T-cell (primary cell): ENCODE measurements around the gene UGT1A7. TPM values are rescaled to one million over a fixed set of nuclear protein-coding genes. Genes with fewer than 3 reads are reported as not detected.
"Not testable (repeated sequence)": the region's sequence is repeated elsewhere in the genome, so short reads cannot be mapped to it uniquely, and the experiment has no call there.

Experiments used
- ATAC-seq, 4 experiments: fragments of 200-7000 bp in 3 of 4; fragments of 150-1000 bp in 1 of 4; cut with Tn5 transposase; replicated peaks in 1 of 4; 1 replicate in 3 of 4; 2 replicates in 1 of 4; pipeline ENCODE4 v1.10.0; 2021; ENCODE audit warnings: moderate library complexity in 3 of 4, mild to moderate bottlenecking in 2 of 4, moderate number of reproducible peaks in 1 of 4
- CTCF ChIA-PET, 2 donors: fragments of 300-600 bp; sonication (Branson Sonifier 250); formaldehyde crosslinking; loops; one replicate each; lab custom pipeline; 2022; ENCODE audit warnings: antibody characterized with exemption in 2 of 2; lab: Charles Lee
- POLR2A ChIA-PET, 2 donors: fragments of 300-600 bp; sonication (Branson Sonifier 250); formaldehyde crosslinking; loops; one replicate each; lab custom pipeline; 2022; ENCODE audit warnings: antibody characterized with exemption in 2 of 2; lab: Charles Lee
- DNase-seq, 35 experiments: peaks; one replicate each; pipeline versions ENCODE4 v3.0.0 to v3.0.0-alpha.2; 2013 to 2023
- H3K27ac ChIP-seq: one replicate; pipeline ENCODE4 v1.5.1; 2013; ENCODE audit warnings: low read length
- H3K27me3 ChIP-seq, 2 experiments: replicated peaks in 1 of 2; 1 replicate in 1 of 2; 2 replicates in 1 of 2; pipeline versions ENCODE4 v1.6.1 to v1.7.0; 2013; ENCODE audit warnings: low read length in 1 of 2, mixed read lengths in 1 of 2; ENCODE audit not compliant: control insufficient read depth in 2 of 2, insufficient read depth in 2 of 2; ENCODE audit errors: extremely low read depth in 1 of 2
- H3K36me3 ChIP-seq, 2 donors: 1 replicate in 1 of 2; 2 replicates in 1 of 2; pipeline versions ENCODE4 v1.6.1 to v1.7.0; 2013; ENCODE audit warnings: low read length in 1 of 2; ENCODE audit not compliant: control insufficient read depth in 2 of 2, insufficient read depth in 1 of 2; ENCODE audit errors: extremely low read depth in 1 of 2
- H3K4me1 ChIP-seq, 2 experiments: 1 replicate in 1 of 2; 2 replicates in 1 of 2; pipeline versions ENCODE4 v1.6.1 to v1.7.0; 2013; ENCODE audit warnings: low read length in 2 of 2, mixed read lengths in 1 of 2; ENCODE audit not compliant: insufficient read depth in 2 of 2, control insufficient read depth in 1 of 2; ENCODE audit errors: extremely low read depth in 1 of 2
- H3K4me3 ChIP-seq, 2 donors: 1 replicate in 1 of 2; 2 replicates in 1 of 2; pipeline versions ENCODE4 v1.5.1 to v1.7.0; 2013; ENCODE audit warnings: mild to moderate bottlenecking in 2 of 2, low read length in 1 of 2, moderate library complexity in 1 of 2; ENCODE audit not compliant: control insufficient read depth in 1 of 2; ENCODE audit errors: extremely low read depth in 1 of 2
- H3K9me3 ChIP-seq: 2 replicates; pipeline ENCODE4 v1.7.0; 2013
- H3K27ac Mint-ChIP-seq, 2 donors: one replicate each; pipeline ENCODE4 v1.8.0; 2020 to 2021; ENCODE audit warnings: mild to moderate bottlenecking in 2 of 2, mixed read lengths in 2 of 2
- H3K27me3 Mint-ChIP-seq, 2 donors: one replicate each; pipeline ENCODE4 v1.8.0; 2021 to 2022; ENCODE audit warnings: mixed read lengths in 2 of 2
- H3K36me3 Mint-ChIP-seq: one replicate; pipeline ENCODE4 v1.8.0; 2021; ENCODE audit warnings: mixed read lengths
- H3K4me1 Mint-ChIP-seq, 3 donors: one replicate each; pipeline ENCODE4 v1.8.0; 2020 to 2022; ENCODE audit warnings: mixed read lengths in 3 of 3, mild to moderate bottlenecking in 1 of 3
- H3K4me3 Mint-ChIP-seq, 3 donors: one replicate each; pipeline ENCODE4 v1.8.0; 2020 to 2022; ENCODE audit warnings: mild to moderate bottlenecking in 3 of 3, mixed read lengths in 3 of 3, moderate library complexity in 3 of 3
- H3K9me3 Mint-ChIP-seq, 3 donors: one replicate each; pipeline ENCODE4 v1.8.0; 2020 to 2022; ENCODE audit warnings: mixed read lengths in 3 of 3
- WGBS: methylation state at CpG from one replicate; pipeline ENCODE4 v1.1.5; 2013; ENCODE audit warnings: missing lambda C conversion rate; ENCODE audit not compliant: insufficient coverage; 5-methylcytosine and 5-hydroxymethylcytosine counted together
- total RNA-seq, 35 experiments: library from RNA in 6 of 35; stranded (reverse) in 6 of 35; fragments of 120-200 nt in 1 of 35; gene quantifications; one replicate each; pipeline versions ENCODE4 v1.2.1 to v1.2.4 and lab custom pipeline; 2013 to 2026

UGT1A7 gene
- total RNA-seq, 5 donors from 2014 or later (not counting 1 experiment from before 2014, with no cell fraction given), result 0.10 TPM; not detected in 4

- no peaks in the 10 kb centered on the region for H3K4me1 ChIP-seq
- 91% methylated on average over 40 of the region's 46 CpGs for WGBS
- no peak overlapping the region for H3K4me3 ChIP-seq
- Mint-ChIP-seq H3K27me3 (peaks cover 33 to 34% of the 10 kb centered on the region in 2 donors), H3K36me3 (no peaks in the 10 kb centered on the region), H3K4me3 (no peak overlapping the region), H3K9me3 (no peaks in the 10 kb centered on the region), H3K27ac (no peak overlapping the region), H3K4me1 (no peaks in the 10 kb centered on the region)
- no peaks in the 10 kb centered on the region for H3K36me3 ChIP-seq
- ChIA-PET POLR2A (no interaction called here), CTCF (no interaction called here)
- H3K27ac ChIP-seq, result no peak overlapping the region
- ATAC-seq, result no peak
- H3K27me3 ChIP-seq, result peaks cover 0 to 18% of the 10 kb centered on the region in 2 experiments
- H3K9me3 ChIP-seq, result no peaks in the 10 kb centered on the region
- DNase-seq, result no peak
Measured at GRCh38 chr2:233743464-233744259, 62.0 kb downstream of the UGT1A7 start.

GRCh38 chr2:233745073-233745755 is 63.5 kb downstream of the UGT1A7 start:
- DNase-seq (no peak), ATAC-seq (no peak)
- H3K4me1 ChIP-seq, result no peaks in the 10 kb centered on the region
- H3K27me3 Mint-ChIP-seq, result peaks cover 33 to 38% of the 10 kb centered on the region in 2 donors
- ChIA-PET POLR2A (no interaction called here), CTCF (no interaction called here)
- no peaks in the 10 kb centered on the region for H3K4me1 Mint-ChIP-seq
- H3K4me3 Mint-ChIP-seq, result no peak overlapping the region
- no peaks in the 10 kb centered on the region for H3K9me3 ChIP-seq
- H3K4me3 ChIP-seq, result no peak overlapping the region
- peaks cover 3 to 8% (median 7%) of the 10 kb centered on the region in 3 donors for H3K9me3 Mint-ChIP-seq
- H3K27ac Mint-ChIP-seq, result no peak overlapping the region
- H3K27me3 ChIP-seq, result peaks cover 0 to 18% of the 10 kb centered on the region in 2 experiments
- 79% methylated on average over 2 of the region's 5 CpGs for WGBS
- H3K36me3 Mint-ChIP-seq, result no peaks in the 10 kb centered on the region
- H3K36me3 ChIP-seq, result no peaks in the 10 kb centered on the region
- no peak overlapping the region for H3K27ac ChIP-seq

GRCh38 chr2:233745838-233746237 is 64.1 kb downstream of the UGT1A7 start:
- H3K36me3 ChIP-seq, DNase-seq, H3K9me3 ChIP-seq, H3K36me3 Mint-ChIP-seq, CTCF ChIA-PET, H3K4me1 ChIP-seq, H3K4me3 Mint-ChIP-seq, H3K4me3 ChIP-seq, ATAC-seq, POLR2A ChIA-PET, H3K27ac ChIP-seq, H3K9me3 Mint-ChIP-seq, H3K4me1 Mint-ChIP-seq, H3K27ac Mint-ChIP-seq: not testable (repeated sequence)
- H3K27me3 Mint-ChIP-seq, result peaks cover 33 to 37% of the 10 kb centered on the region in 2 donors
- H3K27me3 ChIP-seq, result peaks cover 0 to 22% of the 10 kb centered on the region in 2 experiments
- WGBS, result no CpG with 5 or more reads among the region's 2 CpGs

GRCh38 chr2:233746475-233747282 is 65.0 kb downstream of the UGT1A7 start:
- DNase-seq, result no peak
- no peak for ATAC-seq
- peaks cover 6 to 17% (median 8%) of the 10 kb centered on the region in 3 donors for H3K9me3 Mint-ChIP-seq
- Histone ChIP-seq H3K4me1 (no peaks in the 10 kb centered on the region), H3K9me3 (no peaks in the 10 kb centered on the region), H3K27ac (no peak overlapping the region), H3K36me3 (no peaks in the 10 kb centered on the region), H3K27me3 (peaks cover 0 to 22% of the 10 kb centered on the region in 2 experiments), H3K4me3 (no peak overlapping the region)
- no peaks in the 10 kb centered on the region for H3K36me3 Mint-ChIP-seq
- no peak overlapping the region for H3K4me3 Mint-ChIP-seq
- H3K4me1 Mint-ChIP-seq, result no peaks in the 10 kb centered on the region
- ChIA-PET CTCF (no interaction called here), POLR2A (no interaction called here)
- no peak overlapping the region for H3K27ac Mint-ChIP-seq
- peaks cover 35 to 41% of the 10 kb centered on the region in 2 donors for H3K27me3 Mint-ChIP-seq
- 60% methylated on average over 4 of the region's 10 CpGs for WGBS

GRCh38 chr2:233747283-233747544 is 65.5 kb downstream of the UGT1A7 start:
- H3K27ac ChIP-seq, result no peak overlapping the region
- no peaks in the 10 kb centered on the region for H3K4me1 Mint-ChIP-seq
- POLR2A ChIA-PET, result no interaction called here
- no peaks in the 10 kb centered on the region for H3K9me3 ChIP-seq
- peaks cover 0 to 20% of the 10 kb centered on the region in 2 experiments for H3K27me3 ChIP-seq
- no peaks in the 10 kb centered on the region for H3K36me3 ChIP-seq
- H3K27ac Mint-ChIP-seq, result no peak overlapping the region
- no peaks in the 10 kb centered on the region for H3K36me3 Mint-ChIP-seq
- no peak overlapping the region for H3K4me3 ChIP-seq
- 100% methylated on average over 1 of the region's 6 CpGs for WGBS
- no peaks in the 10 kb centered on the region for H3K4me1 ChIP-seq
- peaks cover 7 to 19% (median 8%) of the 10 kb centered on the region in 3 donors for H3K9me3 Mint-ChIP-seq
- DNase-seq (no peak), ATAC-seq (no peak)
- H3K4me3 Mint-ChIP-seq, result no peak overlapping the region
- H3K27me3 Mint-ChIP-seq, result peaks cover 37 to 41% of the 10 kb centered on the region in 2 donors
- CTCF ChIA-PET, result no interaction called here

DNA sequence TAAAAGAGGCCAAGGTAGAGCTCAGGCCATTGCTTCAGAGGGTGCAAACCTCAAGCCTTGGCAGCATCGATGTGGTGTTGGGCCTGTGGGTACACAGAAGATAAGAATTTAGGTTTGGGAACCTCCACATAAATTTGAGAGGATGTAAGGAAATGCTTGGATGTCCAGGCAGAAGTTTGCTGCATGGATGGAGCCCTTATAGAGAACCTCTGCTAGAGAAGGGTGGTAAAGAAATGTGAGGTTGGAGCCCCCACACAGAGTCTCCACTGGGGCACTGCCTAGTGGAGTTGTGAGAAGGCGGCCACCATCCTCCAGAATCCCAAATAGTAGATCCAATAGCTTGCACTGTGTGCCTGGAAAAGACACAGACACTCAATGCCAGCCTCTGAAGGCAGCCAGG is 69.0 kb downstream of the UGT1A7 start:
- H3K4me1 ChIP-seq, result not testable (repeated sequence)

More for the DNA sequence above, 69.0 kb downstream of the UGT1A7 start:
- H3K4me3 Mint-ChIP-seq, H3K9me3 ChIP-seq, H3K36me3 ChIP-seq, ATAC-seq, H3K27ac ChIP-seq, DNase-seq, POLR2A ChIA-PET, H3K4me1 Mint-ChIP-seq, CTCF ChIA-PET, H3K36me3 Mint-ChIP-seq, H3K4me3 ChIP-seq, H3K27ac Mint-ChIP-seq: not testable (repeated sequence)
- Mint-ChIP-seq H3K9me3 (peaks cover 7 to 19% (median 8%) of the 10 kb centered on the region in 3 donors), H3K27me3 (peaks cover 36 to 39% of the 10 kb centered on the region in 2 donors)
- H3K27me3 ChIP-seq, result peaks cover 0 to 14% of the 10 kb centered on the region in 2 experiments
- 80% methylated on average over 1 of the region's 2 CpGs for WGBS
